ENCODE results near the gene RNF31.

The RNF31 gene

DNA sequence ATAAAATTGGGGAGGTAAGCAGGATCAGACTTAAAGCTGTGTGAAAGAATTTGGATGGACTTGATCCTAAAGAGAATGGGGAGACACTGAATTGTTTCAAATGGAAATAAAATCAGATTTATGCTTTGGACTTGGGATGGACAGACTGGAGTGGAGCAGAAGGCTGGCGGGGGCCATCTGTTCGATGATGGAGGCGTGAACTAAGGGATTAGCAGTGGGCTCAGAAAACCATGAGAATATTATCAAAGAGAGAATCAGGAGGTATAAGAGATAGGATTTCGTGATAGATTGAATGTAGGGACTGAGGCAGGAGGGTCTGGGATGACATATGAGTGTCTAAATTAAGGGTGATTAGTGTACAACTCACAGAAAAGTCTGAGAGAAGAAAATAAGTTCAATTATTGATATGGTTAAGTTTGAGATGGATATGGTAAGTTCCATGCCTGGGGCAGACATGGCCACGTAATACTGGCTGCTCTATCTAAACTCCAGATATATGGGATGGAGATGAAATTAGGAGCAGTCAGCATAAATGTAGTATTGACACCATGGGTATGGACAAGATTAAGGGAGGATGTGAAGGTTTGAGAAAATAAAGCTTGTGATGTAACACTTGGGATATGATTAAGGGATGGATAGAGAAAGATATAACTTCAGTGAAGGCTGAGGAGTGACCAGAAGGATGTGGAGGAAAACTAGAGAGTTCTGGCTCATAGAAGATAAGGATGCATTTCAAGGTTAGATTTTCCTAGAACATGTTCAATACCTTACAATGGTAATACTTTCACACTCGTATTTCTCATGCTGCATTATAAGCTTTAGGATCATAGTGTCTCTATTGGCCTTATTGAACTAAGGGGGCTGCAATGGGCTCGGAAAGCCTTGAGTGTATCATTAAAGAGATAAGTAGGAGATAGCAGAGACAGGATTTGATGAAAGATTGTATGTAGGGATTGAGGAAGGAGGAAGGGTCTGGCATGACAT lies 57.2 kb downstream of the RNF31 start:
- no peak for DNase-seq (ENCODE audit: low read depth, low spot score)
- no peak overlapping the region for H3K4me3 ChIP-seq (ENCODE audit: low read length)
- no peaks in the 10 kb centered on the region for H3K4me1 ChIP-seq (ENCODE audit: control insufficient read depth, insufficient read depth, low read length)
- no peaks in the 10 kb centered on the region for H3K9me3 ChIP-seq (ENCODE audit: control insufficient read depth, insufficient read depth, low read length)
- H3K36me3 ChIP-seq (ENCODE audit: control insufficient read depth, insufficient read depth, low read length) = peaks cover 9% of the 10 kb centered on the region
- 100% methylated on average over 1 of the region's 7 CpGs for WGBS (ENCODE audit: insufficient coverage, insufficient read length)
- H3K27me3 ChIP-seq (ENCODE audit: control insufficient read depth, insufficient read depth, low read length) = no peaks in the 10 kb centered on the region
- no peak overlapping the region for H3K27ac ChIP-seq (ENCODE audit: low read length)

GRCh38 chr14:24206260-24207103 lies 59.2 kb downstream of the RNF31 start:
- no peaks in the 10 kb centered on the region for H3K27me3 ChIP-seq (ENCODE audit: control insufficient read depth, insufficient read depth, low read length)
- no peaks in the 10 kb centered on the region for H3K4me1 ChIP-seq (ENCODE audit: control insufficient read depth, insufficient read depth, low read length)
- peaks cover 14% of the 10 kb centered on the region for H3K36me3 ChIP-seq (ENCODE audit: control insufficient read depth, insufficient read depth, low read length)
- no peak overlapping the region for H3K27ac ChIP-seq (ENCODE audit: low read length)
- no CpG with 5 or more reads among the region's 11 CpGs for WGBS (ENCODE audit: insufficient coverage, insufficient read length)
- H3K9me3 ChIP-seq (ENCODE audit: control insufficient read depth, insufficient read depth, low read length) = no peaks in the 10 kb centered on the region
- DNase-seq (ENCODE audit: low read depth, low spot score) = no peak
- H3K4me3 ChIP-seq (ENCODE audit: low read length) = no peak overlapping the region

GRCh38 chr14:24207104-24207551 lies 59.8 kb downstream of the RNF31 start:
- Histone ChIP-seq H3K4me1 (ENCODE audit: control insufficient read depth, insufficient read depth, low read length) (no peaks in the 10 kb centered on the region), H3K9me3 (ENCODE audit: control insufficient read depth, insufficient read depth, low read length) (no peaks in the 10 kb centered on the region), H3K36me3 (ENCODE audit: control insufficient read depth, insufficient read depth, low read length) (peaks cover 14% of the 10 kb centered on the region), H3K27me3 (ENCODE audit: control insufficient read depth, insufficient read depth, low read length) (no peaks in the 10 kb centered on the region), H3K27ac (ENCODE audit: low read length) (no peak overlapping the region), H3K4me3 (ENCODE audit: low read length) (no peak overlapping the region)
- no CpG with 5 or more reads among the region's 5 CpGs for WGBS (ENCODE audit: insufficient coverage, insufficient read length)
- no peak for DNase-seq (ENCODE audit: low read depth, low spot score)

DNA sequence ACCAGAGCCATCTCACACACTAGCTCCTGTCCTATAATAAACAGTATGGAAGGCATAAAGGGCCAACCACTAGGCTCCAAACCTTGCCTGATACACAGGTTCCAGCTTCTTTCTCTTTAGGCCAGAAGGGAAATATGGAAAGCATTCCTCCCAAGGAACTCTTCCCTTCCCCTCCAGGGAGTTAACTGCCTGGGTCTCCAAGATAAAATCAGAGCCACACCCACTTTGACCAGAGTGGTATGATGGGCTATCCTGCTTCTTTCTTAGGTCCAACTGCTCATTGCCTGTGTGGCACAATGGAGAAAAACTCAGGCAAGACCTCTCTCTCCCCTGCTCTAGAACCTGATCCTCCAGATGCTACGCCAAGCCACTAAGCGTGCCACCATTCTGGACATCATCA lies 60.3 kb downstream of the RNF31 start:
- DNase-seq (ENCODE audit: low read depth, low spot score) = no peak
- no CpG with 5 or more reads among the region's 2 CpGs for WGBS (ENCODE audit: insufficient coverage, insufficient read length)
- Histone ChIP-seq H3K36me3 (ENCODE audit: control insufficient read depth, insufficient read depth, low read length) (peaks cover 14% of the 10 kb centered on the region), H3K4me3 (ENCODE audit: low read length) (no peak overlapping the region), H3K4me1 (ENCODE audit: control insufficient read depth, insufficient read depth, low read length) (no peaks in the 10 kb centered on the region), H3K9me3 (ENCODE audit: control insufficient read depth, insufficient read depth, low read length) (no peaks in the 10 kb centered on the region), H3K27me3 (ENCODE audit: control insufficient read depth, insufficient read depth, low read length) (no peaks in the 10 kb centered on the region), H3K27ac (ENCODE audit: low read length) (no peak overlapping the region)
